Kidney capillary endothelial cell (primary cell): ENCODE data around the gene KCNG2.

Experiments used
- DNase-seq: peaks from one replicate; pipeline ENCODE4 v3.0.0-alpha.2; 2018; ENCODE audit warnings: low spot score

The KCNG2 gene

GRCh38 chr18:79910563-79911343 is 113.0 kb downstream of the KCNG2 start:
- no peak for DNase-seq

DNA sequence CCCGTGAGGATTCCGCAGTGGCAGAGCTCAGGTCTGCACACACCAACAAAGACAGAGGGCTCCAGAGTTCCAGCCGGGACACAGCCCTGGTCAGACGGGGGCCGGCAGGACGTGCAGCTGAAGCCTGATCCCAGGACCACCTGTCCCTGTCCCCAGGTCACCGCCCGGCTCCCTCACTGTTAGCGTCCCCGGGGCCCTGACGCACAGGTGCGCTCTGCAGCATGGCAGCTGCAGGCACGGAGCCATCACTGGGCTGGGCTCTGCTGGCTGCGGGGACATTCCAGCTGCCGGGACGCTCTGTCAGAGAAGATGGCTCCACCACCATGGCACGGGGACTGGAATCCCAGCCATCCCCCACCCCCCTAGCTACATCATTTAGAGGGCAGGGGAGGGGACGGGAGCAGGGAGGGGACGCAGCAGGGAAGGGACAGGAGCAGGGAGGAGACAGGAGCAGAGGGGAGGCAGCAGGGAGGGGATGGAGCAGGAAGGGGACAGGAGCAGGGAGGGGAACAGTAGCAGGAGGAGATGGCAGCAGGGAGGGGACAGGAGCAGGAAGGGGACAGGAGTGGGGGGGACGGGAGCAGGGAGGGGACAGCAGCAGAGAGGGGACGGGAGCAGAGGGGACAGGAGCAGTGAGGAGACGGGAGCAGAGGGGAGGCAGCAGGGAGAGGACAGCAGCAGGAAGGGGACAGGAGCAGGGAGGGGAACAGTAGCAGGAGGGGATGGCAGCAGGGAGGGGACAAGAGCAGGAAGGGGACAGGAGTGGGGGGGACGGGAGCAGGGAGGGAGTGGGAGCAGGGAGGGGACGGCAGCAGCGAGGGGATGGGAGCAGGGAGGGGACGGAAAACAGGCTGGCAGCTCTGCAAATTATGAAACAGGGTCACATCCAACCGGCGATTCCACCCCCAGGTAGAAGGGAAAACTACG is 113.9 kb downstream of the KCNG2 start:
- no peak for DNase-seq

- DNase-seq, result peak; percentile 32
Observed at GRCh38 chr18:79912409-79912991, 114.8 kb downstream of the KCNG2 start.

- peak; percentile 6 for DNase-seq
Observed at GRCh38 chr18:79912994-79913831, 115.5 kb downstream of the KCNG2 start.

GRCh38 chr18:79914614-79915160 is 116.9 kb downstream of the KCNG2 start:
- no peak for DNase-seq

GRCh38 chr18:79915161-79916127 is 117.7 kb downstream of the KCNG2 start:
- DNase-seq, result no peak

DNA sequence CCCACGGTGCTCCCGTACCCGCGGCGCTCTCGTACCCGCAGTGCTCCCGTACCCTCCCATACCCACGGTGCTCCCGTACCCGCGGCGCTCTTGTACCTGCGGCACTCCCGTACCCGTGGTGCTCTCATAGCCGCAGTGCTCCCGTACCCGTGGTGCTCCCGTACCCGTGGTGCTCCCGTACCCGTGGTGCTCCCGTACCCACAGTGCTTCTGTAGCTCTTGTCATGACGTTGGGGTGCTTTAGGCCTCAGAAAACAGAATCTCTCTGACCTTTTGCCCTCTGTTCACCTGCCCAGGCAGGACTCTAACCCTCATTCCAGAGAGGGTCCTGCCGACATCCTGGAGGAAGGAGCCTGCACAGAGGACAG is 118.4 kb downstream of the KCNG2 start:
- no peak for DNase-seq

- no peak for DNase-seq
Observed at GRCh38 chr18:79916546-79917168, 118.9 kb downstream of the KCNG2 start.

DNA sequence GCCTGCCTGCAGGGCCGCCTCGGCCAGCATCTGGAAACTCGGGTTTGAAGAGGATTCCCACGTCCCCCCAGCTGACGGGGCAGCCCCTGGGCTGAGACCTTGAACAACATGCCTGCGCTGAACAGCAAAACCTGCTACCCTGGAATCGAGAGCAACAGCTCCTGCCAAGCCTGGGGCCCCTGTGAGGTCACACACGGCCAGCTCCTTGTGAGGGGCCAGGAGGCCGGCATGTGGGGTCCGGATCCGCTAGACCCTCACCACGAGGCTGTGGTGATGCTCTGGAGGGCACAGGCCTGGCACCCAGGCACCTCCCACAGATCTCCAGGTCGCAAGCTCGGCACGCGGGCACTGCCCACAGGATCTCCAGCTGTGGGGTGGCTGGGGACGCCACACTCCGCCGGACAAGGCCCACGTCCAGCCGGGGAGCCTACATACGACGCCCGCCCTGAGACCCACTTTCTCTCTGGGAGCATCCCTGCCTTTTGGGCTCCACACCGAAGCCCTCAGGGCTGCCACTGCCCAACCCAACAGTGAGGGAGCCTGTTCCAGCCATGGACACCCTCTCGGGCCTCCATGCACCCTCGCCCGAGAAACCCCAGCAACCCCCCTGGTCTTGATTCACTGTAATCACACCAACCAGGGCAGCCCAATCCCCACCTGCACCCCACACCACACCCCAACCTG is 119.6 kb downstream of the KCNG2 start:
- no peak for DNase-seq

- DNase-seq, result no peak
Observed at GRCh38 chr18:79917853-79918614, 120.3 kb downstream of the KCNG2 start.

DNA sequence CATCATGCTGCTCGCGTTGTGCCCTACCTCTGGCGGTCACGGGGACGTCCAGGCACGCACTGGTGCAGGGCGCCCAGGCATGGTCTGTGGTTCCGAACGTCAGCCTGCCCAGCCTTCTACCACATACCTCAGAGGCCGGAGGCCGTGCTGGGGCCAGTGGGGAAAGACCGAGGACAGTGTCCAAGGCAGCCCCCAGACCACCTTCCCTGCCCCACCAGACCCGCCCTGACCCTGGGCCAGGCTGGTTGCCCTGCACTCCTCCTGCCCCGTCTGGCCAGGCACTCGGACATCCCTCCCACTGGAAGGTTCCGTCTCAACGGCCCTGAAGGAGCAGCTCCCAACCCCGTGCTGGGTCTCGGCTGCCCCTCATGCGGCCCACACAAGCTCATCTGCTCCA is 120.9 kb downstream of the KCNG2 start:
- no peak for DNase-seq

GRCh38 chr18:79919089-79919488 is 121.4 kb downstream of the KCNG2 start:
- no peak for DNase-seq

DNA sequence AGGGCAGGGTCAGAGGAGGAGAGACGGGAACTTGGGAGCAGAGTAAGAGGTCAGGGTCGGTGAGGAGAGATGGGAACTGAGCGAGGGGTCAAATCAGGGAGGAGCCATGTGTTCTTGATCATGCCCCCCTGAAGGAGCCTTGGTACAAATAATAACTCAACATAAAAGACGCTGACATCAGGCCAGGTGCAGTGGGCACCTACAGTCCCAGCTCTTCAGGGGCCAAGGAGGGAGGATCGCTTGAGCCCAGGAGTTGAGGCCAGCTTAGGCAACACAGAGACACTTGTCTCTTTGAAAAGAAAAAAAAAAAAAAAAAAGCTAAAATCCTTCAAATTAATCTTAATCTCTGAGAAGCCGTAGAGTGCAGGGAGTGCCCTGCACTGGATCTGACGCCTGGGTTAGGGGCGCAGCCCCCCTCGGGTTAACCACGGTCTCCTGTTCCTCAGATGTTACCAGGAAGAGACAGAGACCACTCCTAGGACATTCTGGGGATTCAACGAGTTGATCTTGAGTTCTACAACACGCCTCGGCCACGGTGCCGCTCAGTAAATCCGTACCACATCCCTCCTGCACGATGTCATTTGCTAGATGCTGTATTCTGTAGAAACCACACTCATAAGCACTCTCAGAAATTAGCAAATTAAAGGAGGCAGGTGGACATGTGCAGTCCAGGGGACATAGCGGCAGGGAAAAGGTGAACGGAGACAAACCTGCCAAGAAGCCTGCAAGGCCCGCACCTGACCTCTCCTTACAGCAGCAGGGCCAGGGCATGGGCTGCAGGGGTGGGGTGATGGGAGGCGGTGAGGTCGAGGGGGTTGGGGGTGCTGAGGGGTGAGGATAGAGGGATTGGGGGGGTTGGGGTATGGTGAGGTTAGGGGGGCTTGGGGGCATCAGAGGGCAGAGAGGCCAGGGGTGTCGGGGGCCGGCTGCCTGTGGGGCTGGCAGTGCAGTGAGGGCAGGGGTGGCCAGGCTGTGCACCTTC is 124.5 kb downstream of the KCNG2 start:
- DNase-seq, result no peak

- no peak for DNase-seq
Observed at GRCh38 chr18:79922971-79923411, 125.3 kb downstream of the KCNG2 start.

- no peak for DNase-seq
Observed at GRCh38 chr18:79923896-79924585, 126.3 kb downstream of the KCNG2 start.
